Peyer's patch (tissue), 4 donors: Measurements from ENCODE around the gene TGFB1I1.

Experiments used
- CTCF ChIP-seq, 6 experiments: fragments of 450-650 bp in 4 of 6; fragments of 200-600 bp in 2 of 6; sonication (generic) in 1 of 6; IDR thresholded peaks; one replicate each; pipeline ENCODE4 v1.5.1; 2017 to 2019; ENCODE audit warnings: antibody characterized with exemption in 6 of 6, mild to moderate bottlenecking in 3 of 6, moderate library complexity in 1 of 6
- POLR2A ChIP-seq, 2 donors: fragments of 450-650 bp; IDR thresholded peaks; one replicate each; pipeline ENCODE4 v1.5.1; 2017; ENCODE audit warnings: antibody characterized with exemption in 2 of 2, mild to moderate bottlenecking in 2 of 2, moderate library complexity in 2 of 2

GRCh38 chr16:31471241-31471874, 594 bp upstream of the TGFB1I1 start:
- no peak for TF ChIP-seq CTCF (IDR thresholded peaks at IDR 0.05)
- TF ChIP-seq POLR2A (IDR thresholded peaks at IDR 0.05), result no peak
